IPS DF 6.9 (cell line): ENCODE data around the gene HOXC9.

Experiments used
- DNase-seq: peaks from one replicate; pipeline ENCODE4 v3.0.0-alpha.2; 2013; ENCODE audit warnings: low read depth, low spot score
- H3K27ac ChIP-seq: one replicate; pipeline ENCODE4 v1.5.1; 2013; ENCODE audit warnings: low read length, control low read depth
- H3K27me3 ChIP-seq: 2 replicates; pipeline ENCODE4 v1.6.1; 2013; ENCODE audit warnings: mild to moderate bottlenecking, low read length; ENCODE audit not compliant: control insufficient read depth, insufficient read depth
- H3K36me3 ChIP-seq: 2 replicates; pipeline ENCODE4 v1.6.1; 2013; ENCODE audit warnings: low read length; ENCODE audit not compliant: control insufficient read depth, insufficient read depth
- H3K4me1 ChIP-seq: 2 replicates; pipeline ENCODE4 v1.6.1; 2013; ENCODE audit warnings: low read length; ENCODE audit not compliant: control insufficient read depth, insufficient read depth
- H3K4me3 ChIP-seq: 2 replicates; pipeline ENCODE4 v1.5.1; 2013; ENCODE audit warnings: mild to moderate bottlenecking, low read length
- H3K9me3 ChIP-seq: 2 replicates; pipeline ENCODE4 v1.6.1; 2013; ENCODE audit warnings: low read length, inconsistent platforms; ENCODE audit not compliant: control insufficient read depth, insufficient read depth
- WGBS: extraction: QIAGEN DNeasy Blood & Tissue Kit; methylation state at CpG from one replicate; pipeline ENCODE4 v1.1.7; 2013; ENCODE audit warnings: mixed read lengths, missing lambda C conversion rate; ENCODE audit not compliant: insufficient read length, insufficient coverage; 5-methylcytosine and 5-hydroxymethylcytosine counted together

Gene HOXC9

DNA sequence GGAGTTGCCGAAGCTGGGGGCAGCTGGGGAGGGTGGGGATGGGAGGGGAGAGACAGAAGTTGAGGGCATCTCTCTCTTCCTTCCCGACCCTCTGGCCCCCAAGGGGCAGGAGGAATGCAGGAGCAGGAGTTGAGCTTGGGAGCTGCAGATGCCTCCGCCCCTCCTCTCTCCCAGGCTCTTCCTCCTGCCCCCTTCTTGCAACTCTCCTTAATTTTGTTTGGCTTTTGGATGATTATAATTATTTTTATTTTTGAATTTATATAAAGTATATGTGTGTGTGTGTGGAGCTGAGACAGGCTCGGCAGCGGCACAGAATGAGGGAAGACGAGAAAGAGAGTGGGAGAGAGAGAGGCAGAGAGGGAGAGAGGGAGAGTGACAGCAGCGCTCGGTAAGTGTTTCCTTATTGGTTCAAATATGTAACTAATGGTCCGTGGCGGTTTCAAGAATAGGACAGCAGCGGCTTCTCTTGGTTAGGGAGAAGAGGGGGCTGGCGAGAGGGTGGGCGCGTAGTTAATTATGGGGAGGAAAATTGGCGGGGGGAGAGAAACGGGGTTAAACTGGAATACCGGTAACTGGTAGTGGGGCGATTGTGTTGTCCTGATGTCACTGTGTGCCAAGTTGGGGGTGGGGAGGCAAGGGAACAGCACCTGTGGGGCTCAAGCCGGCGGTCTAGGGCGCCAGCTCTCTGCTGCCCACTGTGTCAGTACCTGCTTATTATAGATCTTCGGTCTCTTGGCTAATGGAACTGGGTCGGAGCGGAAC lies 17.2 kb downstream of the HOXC9 start:
- 0 out of 2 replicates have a peak, but pooled peaks cover 2% of the 10 kb centered on the region for H3K4me1 ChIP-seq
- H3K27me3 ChIP-seq: peaks cover 91% of the 10 kb centered on the region

DNA sequence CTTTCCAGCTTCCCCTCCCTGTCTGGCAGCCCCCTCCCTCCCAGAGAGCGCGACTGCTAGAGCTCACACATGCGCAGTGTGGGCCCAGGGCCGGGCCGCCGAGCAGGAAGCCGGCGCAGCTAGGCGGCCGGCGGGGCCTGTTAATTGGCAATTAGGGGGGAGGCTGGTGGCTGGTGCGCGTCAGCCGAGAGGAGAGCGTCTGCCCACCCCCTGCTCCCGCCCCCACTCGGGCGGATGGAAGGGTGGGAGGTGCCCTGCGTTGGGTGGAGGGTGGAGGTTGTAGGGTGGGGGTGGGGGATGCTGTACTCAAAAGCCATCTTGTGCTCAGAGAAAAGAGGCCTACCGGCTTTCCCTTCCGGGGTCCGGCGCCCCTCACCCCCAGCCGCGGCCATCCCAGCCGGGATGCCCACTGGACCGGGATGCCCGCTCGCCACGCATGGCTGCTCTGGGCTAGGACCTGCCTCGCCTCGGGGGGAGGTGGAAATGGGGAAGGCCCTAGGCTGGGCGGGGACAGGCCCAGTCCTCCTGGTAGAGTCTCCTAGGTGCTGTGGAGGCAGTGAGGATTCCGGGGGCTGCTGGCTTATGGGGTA lies 18.0 kb downstream of the HOXC9 start:
- Histone ChIP-seq H3K9me3 (no peaks in the 10 kb centered on the region), H3K4me1 (0 out of 2 replicates have a peak, but pooled peaks cover 2% of the 10 kb centered on the region), H3K27me3 (peaks cover 90% of the 10 kb centered on the region), H3K4me3 (peak overlapping the region; percentile 12; the same call in 1 of the 2 replicates), H3K36me3 (no peaks in the 10 kb centered on the region), H3K27ac (no peak overlapping the region)
- DNase-seq: no peak
- no CpG with 5 or more reads among the region's 34 CpGs for WGBS

More for the DNA sequence above, 17.2 kb downstream of the HOXC9 start:
- H3K4me3 ChIP-seq: no peak overlapping the region
- WGBS: no CpG with 5 or more reads among the region's 24 CpGs
- no peak overlapping the region for H3K27ac ChIP-seq
- no peak for DNase-seq
- no peaks in the 10 kb centered on the region for H3K36me3 ChIP-seq
- H3K9me3 ChIP-seq: no peaks in the 10 kb centered on the region

DNA sequence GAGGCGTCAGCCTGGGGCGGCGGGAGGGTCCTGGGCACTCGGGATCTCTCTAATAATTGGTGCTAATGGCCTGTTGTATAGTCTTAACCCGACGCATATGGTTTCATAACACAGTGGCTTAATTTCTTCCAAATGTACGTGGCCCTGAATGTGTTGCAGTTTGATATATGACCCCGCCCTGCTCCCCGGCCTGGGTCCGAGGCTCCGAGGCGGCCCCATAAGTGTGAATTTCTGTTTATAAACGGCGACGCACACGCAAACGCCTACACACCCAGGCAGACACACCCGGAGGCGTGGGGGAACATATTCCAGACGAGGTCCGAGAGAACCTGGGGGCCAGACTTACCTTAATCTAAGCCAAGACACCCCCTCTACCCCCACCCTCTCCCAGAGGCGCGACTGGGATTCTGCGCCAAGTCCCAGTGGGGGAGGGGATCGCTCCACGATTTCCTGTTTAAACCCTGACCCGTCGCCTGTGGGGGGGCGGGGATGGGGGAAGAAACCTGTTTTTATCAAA lies 18.6 kb downstream of the HOXC9 start:
- H3K27ac ChIP-seq: no peak overlapping the region
- H3K4me1 ChIP-seq: 0 out of 2 replicates have a peak, but pooled peaks cover 2% of the 10 kb centered on the region
- no CpG with 5 or more reads among the region's 29 CpGs for WGBS
- no peak for DNase-seq
- H3K27me3 ChIP-seq: peaks cover 90% of the 10 kb centered on the region
- no peaks in the 10 kb centered on the region for H3K9me3 ChIP-seq
- no peaks in the 10 kb centered on the region for H3K36me3 ChIP-seq
- no peak overlapping the region for H3K4me3 ChIP-seq

GRCh38 chr12:54019091-54019811 lies 19.3 kb downstream of the HOXC9 start:
- H3K9me3 ChIP-seq: no peaks in the 10 kb centered on the region
- WGBS: no CpG with 5 or more reads among the region's 43 CpGs
- H3K4me1 ChIP-seq: 0 out of 2 replicates have a peak, but pooled peaks cover 2% of the 10 kb centered on the region
- DNase-seq: no peak
- peaks cover 91% of the 10 kb centered on the region for H3K27me3 ChIP-seq
- H3K4me3 ChIP-seq: no peak overlapping the region
- H3K36me3 ChIP-seq: no peaks in the 10 kb centered on the region
- no peak overlapping the region for H3K27ac ChIP-seq

DNA sequence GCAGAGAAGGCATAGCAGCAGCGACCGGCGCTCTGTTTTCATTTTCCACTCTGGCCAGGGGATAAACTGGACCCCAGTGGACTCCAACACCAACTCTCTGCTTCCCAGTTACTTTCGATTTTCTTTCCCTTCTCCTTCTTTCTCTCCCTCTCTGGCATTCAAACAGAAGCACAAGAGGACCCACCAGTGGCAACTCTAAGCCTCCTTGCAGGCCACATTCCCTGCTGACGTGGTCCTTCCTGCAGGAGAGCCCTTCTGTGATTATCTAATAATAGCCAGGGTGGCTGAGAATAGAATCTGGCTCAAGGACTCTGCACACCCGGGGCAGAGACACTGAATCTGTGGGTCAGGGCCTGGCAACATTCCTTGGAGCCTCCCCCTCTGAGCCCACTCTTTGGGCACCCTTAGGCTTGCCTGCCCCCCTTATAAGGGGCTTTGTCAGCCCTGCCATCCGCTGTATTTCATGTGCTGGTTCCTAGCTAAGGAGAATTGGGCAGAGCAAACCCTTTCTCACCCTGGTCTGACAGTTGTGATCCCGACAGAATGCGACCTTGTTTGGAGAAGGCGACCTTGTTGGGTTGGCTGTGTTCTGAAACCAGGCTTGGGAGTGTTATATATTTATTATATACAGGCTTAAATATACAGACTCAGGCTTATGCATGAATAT lies 20.1 kb downstream of the HOXC9 start:
- H3K27ac ChIP-seq: no peak overlapping the region
- H3K27me3 ChIP-seq: peaks cover 91% of the 10 kb centered on the region
- no peaks in the 10 kb centered on the region for H3K9me3 ChIP-seq
- H3K36me3 ChIP-seq: no peaks in the 10 kb centered on the region
- H3K4me3 ChIP-seq: no peak overlapping the region
- WGBS: no CpG with 5 or more reads among the region's 10 CpGs
- 0 out of 2 replicates have a peak, but pooled peaks cover 2% of the 10 kb centered on the region for H3K4me1 ChIP-seq
- DNase-seq: no peak

DNA sequence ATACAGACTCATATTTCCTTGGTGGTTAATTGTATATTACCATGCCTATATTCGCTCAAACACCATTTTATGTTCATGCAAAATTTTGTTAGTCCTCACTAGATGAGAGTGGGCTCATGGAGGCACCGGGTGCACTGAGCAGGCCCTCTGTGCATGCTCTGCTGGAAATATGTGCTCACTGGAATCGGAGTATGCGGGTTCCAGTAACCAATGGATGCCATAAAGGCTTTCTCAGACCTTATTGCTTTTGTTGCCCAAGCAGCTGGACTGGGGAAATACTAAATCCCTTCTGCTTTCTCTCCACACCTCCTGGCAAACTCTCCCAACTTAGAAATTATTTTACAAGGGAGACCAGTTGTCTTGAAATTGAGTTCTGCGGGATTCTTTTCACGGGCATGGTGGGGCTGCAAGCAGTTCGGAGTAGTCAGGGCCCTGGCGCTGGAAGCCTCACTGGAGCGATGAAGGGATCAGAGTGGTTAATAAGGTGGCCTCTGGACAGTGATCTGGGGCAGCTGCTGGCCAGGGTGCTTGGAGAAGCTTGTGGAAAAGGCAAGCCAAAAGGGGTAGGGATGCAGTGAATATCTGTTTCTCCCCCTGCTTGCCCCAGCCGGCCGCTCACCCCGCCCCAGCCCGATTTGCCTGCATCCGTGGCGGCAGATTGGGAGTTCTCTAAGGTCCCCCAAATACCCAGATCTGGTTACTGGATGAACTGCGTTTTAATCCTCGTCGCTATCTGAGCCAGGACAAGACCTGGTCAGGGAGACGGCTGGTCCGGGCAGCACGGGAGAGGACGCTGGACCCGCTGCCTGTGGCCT lies 20.8 kb downstream of the HOXC9 start:
- Histone ChIP-seq H3K27me3 (peaks cover 90% of the 10 kb centered on the region), H3K36me3 (no peaks in the 10 kb centered on the region), H3K9me3 (no peaks in the 10 kb centered on the region), H3K4me1 (0 out of 2 replicates have a peak, but pooled peaks cover 2% of the 10 kb centered on the region), H3K4me3 (no peak overlapping the region), H3K27ac (no peak overlapping the region)
- no peak for DNase-seq
- WGBS: no CpG with 5 or more reads among the region's 23 CpGs

DNA sequence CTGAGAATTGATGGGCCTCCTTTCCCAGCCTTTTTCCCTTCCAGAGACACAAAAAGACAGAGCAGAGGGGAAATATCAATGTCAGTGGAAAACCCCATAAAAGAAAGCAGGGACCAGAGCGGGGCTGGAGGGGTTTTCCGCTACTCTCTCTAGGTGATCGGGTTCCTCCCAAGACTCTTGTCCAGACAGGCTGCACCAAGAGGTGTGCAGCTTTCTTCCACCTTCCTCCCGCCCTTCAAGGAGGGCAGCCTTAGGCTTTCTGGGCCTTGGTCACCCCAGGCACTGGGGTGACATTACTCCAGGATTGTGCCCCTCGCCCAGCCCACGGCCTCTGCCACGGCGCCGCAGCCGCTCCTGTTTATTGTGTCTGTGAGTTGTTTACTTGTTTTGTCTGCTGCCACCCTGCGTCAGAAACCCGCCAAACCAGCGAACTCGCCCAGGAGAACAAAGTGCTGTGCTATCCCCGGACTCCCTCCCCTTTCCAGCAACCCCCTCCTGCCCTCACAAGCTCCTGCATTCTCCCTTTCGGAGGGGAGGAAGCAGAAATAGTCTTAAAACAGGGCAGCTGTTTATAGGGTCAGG lies 21.6 kb downstream of the HOXC9 start:
- H3K9me3 ChIP-seq: no peaks in the 10 kb centered on the region
- H3K4me3 ChIP-seq: no peak overlapping the region
- no CpG with 5 or more reads among the region's 16 CpGs for whole genome bisulfite sequencing
- H3K36me3 ChIP-seq: no peaks in the 10 kb centered on the region
- peaks cover 91% of the 10 kb centered on the region for H3K27me3 ChIP-seq
- H3K27ac ChIP-seq: no peak overlapping the region
- H3K4me1 ChIP-seq: 0 out of 2 replicates have a peak, but pooled peaks cover 2% of the 10 kb centered on the region
- no peak for DNase-seq

GRCh38 chr12:54022960-54023884 lies 23.3 kb downstream of the HOXC9 start:
- H3K27me3 ChIP-seq: peaks cover 97% of the 10 kb centered on the region
- H3K4me3 ChIP-seq: no peak overlapping the region
- no peak for DNase-seq
- no peaks in the 10 kb centered on the region for H3K36me3 ChIP-seq
- 0 out of 2 replicates have a peak, but pooled peaks cover 2% of the 10 kb centered on the region for H3K4me1 ChIP-seq
- H3K27ac ChIP-seq: no peak overlapping the region
- H3K9me3 ChIP-seq: no peaks in the 10 kb centered on the region
- WGBS: no CpG with 5 or more reads among the region's 8 CpGs
